ENCODE data around the gene RASSF5.

The RASSF5 gene

GRCh38 chr1:206509612-206510257 is 2.4 kb downstream of the RASSF5 start:
- in situ Hi-C loops (cut with MboI; ENCODE audit: low pct_unique_long_range_greater_than_20kb, low sequenced_read_pairs): no loop called here
- DNase-seq: no peak

- DNase-seq: no peak
- in situ Hi-C loops (cut with MboI; ENCODE audit: low pct_unique_long_range_greater_than_20kb, low sequenced_read_pairs): no loop called here
Observed at GRCh38 chr1:206510371-206510770, 3.0 kb downstream of the RASSF5 start.

- in situ Hi-C loops (cut with MboI; ENCODE audit: low pct_unique_long_range_greater_than_20kb, low sequenced_read_pairs): no loop called here
- DNase-seq: no peak
Observed at GRCh38 chr1:206511362-206512057, 4.2 kb downstream of the RASSF5 start.

GRCh38 chr1:206512058-206512850 is 4.9 kb downstream of the RASSF5 start:
- in situ Hi-C loops (cut with MboI; ENCODE audit: low pct_unique_long_range_greater_than_20kb, low sequenced_read_pairs): no loop called here
- no peak for DNase-seq

- no peak for DNase-seq
- in situ Hi-C loops (cut with MboI; ENCODE audit: low pct_unique_long_range_greater_than_20kb, low sequenced_read_pairs): no loop called here
Observed at GRCh38 chr1:206512851-206513180, 5.5 kb downstream of the RASSF5 start.

GRCh38 chr1:206513312-206514111 is 6.2 kb downstream of the RASSF5 start:
- in situ Hi-C loops (cut with MboI; ENCODE audit: low pct_unique_long_range_greater_than_20kb, low sequenced_read_pairs): no loop called here
- no peak for DNase-seq

GRCh38 chr1:206514813-206515387 is 7.6 kb downstream of the RASSF5 start:
- in situ Hi-C loops (cut with MboI; ENCODE audit: low pct_unique_long_range_greater_than_20kb, low sequenced_read_pairs): no loop called here
- DNase-seq: no peak

- DNase-seq: no peak
- in situ Hi-C loops (cut with MboI; ENCODE audit: low pct_unique_long_range_greater_than_20kb, low sequenced_read_pairs): no loop called here
Observed at GRCh38 chr1:206516728-206516990, 9.3 kb downstream of the RASSF5 start.

GRCh38 chr1:206517784-206518183 is 10.5 kb downstream of the RASSF5 start:
- in situ Hi-C loops (cut with MboI; ENCODE audit: low pct_unique_long_range_greater_than_20kb, low sequenced_read_pairs): no loop called here
- no peak for DNase-seq

- no peak for DNase-seq
- in situ Hi-C loops (cut with MboI; ENCODE audit: low pct_unique_long_range_greater_than_20kb, low sequenced_read_pairs): no loop called here
Observed at GRCh38 chr1:206518206-206518605, 10.9 kb downstream of the RASSF5 start.

GRCh38 chr1:206518743-206519142 is 11.4 kb downstream of the RASSF5 start:
- in situ Hi-C loops (cut with MboI; ENCODE audit: low pct_unique_long_range_greater_than_20kb, low sequenced_read_pairs): no loop called here
- no peak for DNase-seq

GRCh38 chr1:206521127-206521526 is 13.8 kb downstream of the RASSF5 start:
- DNase-seq: no peak
- in situ Hi-C loops (cut with MboI; ENCODE audit: low pct_unique_long_range_greater_than_20kb, low sequenced_read_pairs): no loop called here

GRCh38 chr1:206521694-206522402 is 14.5 kb downstream of the RASSF5 start:
- no peak for DNase-seq
- in situ Hi-C loops (cut with MboI; ENCODE audit: low pct_unique_long_range_greater_than_20kb, low sequenced_read_pairs): no loop called here

GRCh38 chr1:206524739-206525364 is 17.5 kb downstream of the RASSF5 start:
- DNase-seq: no peak
- in situ Hi-C loops (cut with MboI; ENCODE audit: low pct_unique_long_range_greater_than_20kb, low sequenced_read_pairs): no loop called here

GRCh38 chr1:206526064-206526911 is 19.0 kb downstream of the RASSF5 start:
- no peak for DNase-seq
- in situ Hi-C loops (cut with MboI; ENCODE audit: low pct_unique_long_range_greater_than_20kb, low sequenced_read_pairs): no loop called here

- in situ Hi-C loops (cut with MboI; ENCODE audit: low pct_unique_long_range_greater_than_20kb, low sequenced_read_pairs): no loop called here
- DNase-seq: no peak
Observed at GRCh38 chr1:206529425-206529824, 22.1 kb downstream of the RASSF5 start.

GRCh38 chr1:206532368-206532767 is 25.0 kb downstream of the RASSF5 start:
- in situ Hi-C loops (cut with MboI; ENCODE audit: low pct_unique_long_range_greater_than_20kb, low sequenced_read_pairs): no loop called here
- DNase-seq: no peak

- in situ Hi-C loops (cut with MboI; ENCODE audit: low pct_unique_long_range_greater_than_20kb, low sequenced_read_pairs): no loop called here
- no peak for DNase-seq
Observed at GRCh38 chr1:206534552-206534951, 27.2 kb downstream of the RASSF5 start.

All from KBM-7 (cell line).